SK-N-SH (cell line): ENCODE data around the gene RND3.

Experiments used
- CTCF ChIP-seq: fragments of 200-600 bp; sonication (generic); IDR thresholded peaks from 2 replicates; pipeline ENCODE4 v1.6.1; 2017; ENCODE audit warnings: antibody characterized with exemption, mild to moderate bottlenecking, moderate library complexity
- EP300 ChIP-seq, 2 experiments: IDR thresholded peaks; 2 replicates each; pipeline versions ENCODE4 v1.4.0 to v1.6.1; 2012; ENCODE audit warnings: borderline replicate concordance in 1 of 2, low read depth in 1 of 2, low read length in 1 of 2
- GABPA ChIP-seq: IDR thresholded peaks from 2 replicates; pipeline ENCODE4 v1.4.0; 2012; ENCODE audit warnings: low read depth, mild to moderate bottlenecking
- MAX ChIP-seq: IDR thresholded peaks from 2 replicates; pipeline ENCODE4 v1.4.0; 2012; ENCODE audit warnings: low read depth
- NFIC ChIP-seq: IDR thresholded peaks from 2 replicates; pipeline ENCODE4 v1.4.0; 2012; ENCODE audit warnings: borderline replicate concordance
- RAD21 ChIP-seq: IDR thresholded peaks from 2 replicates; pipeline ENCODE4 v1.6.1; 2012; ENCODE audit warnings: mild to moderate bottlenecking, low read length
- RCOR1 ChIP-seq: fragments of 150-350 bp; IDR thresholded peaks from 2 replicates; pipeline ENCODE4 v1.6.1; 2017; ENCODE audit warnings: antibody characterized with exemption, low read length
- SIN3A ChIP-seq: IDR thresholded peaks from 2 replicates; pipeline ENCODE4 v1.6.1; 2012; ENCODE audit warnings: low read depth, mild to moderate bottlenecking, low read length, moderate library complexity, borderline replicate concordance
- TEAD4 ChIP-seq: IDR thresholded peaks from 2 replicates; pipeline ENCODE4 v1.4.0; 2012; ENCODE audit warnings: mild to moderate bottlenecking, borderline replicate concordance; ENCODE audit not compliant: insufficient read depth
- ZBTB33 ChIP-seq: IDR thresholded peaks from 2 replicates; pipeline ENCODE4 v1.4.0; 2012; ENCODE audit warnings: low read depth, borderline replicate concordance

GRCh38 chr2:150480241-150480640 is 7.2 kb downstream of the RND3 start:
- no peak for TF ChIP-seq MAX
- no peak for TF ChIP-seq CTCF
- TF ChIP-seq GABPA: no peak
- no peak for TF ChIP-seq SIN3A
- no peak for TF ChIP-seq RCOR1
- no peak for TF ChIP-seq TEAD4
- TF ChIP-seq RAD21: no peak
- peak; percentile 26; the same call in 1 of the 2 replicates for TF ChIP-seq NFIC
- no peak for TF ChIP-seq EP300 (IDR thresholded peaks at IDR 0.05; ENCODE audit: borderline replicate concordance in 1 of 2, low read depth in 1 of 2, low read length in 1 of 2)
- no peak for TF ChIP-seq ZBTB33
